Ramos (cell line): ENCODE measurements around the gene ABLIM1.

ENCODE experiments used
- in situ Hi-C: fragments of 300-500 bp; cut with MboI; formaldehyde crosslinking; loops from one replicate; pipeline ENCODE4 v1.14.3; 2022; ENCODE audit warnings: low sequenced_read_pairs; ENCODE audit not compliant: unreplicated experiment

ABLIM1 gene

GRCh38 chr10:114402233-114402632, 255.8 kb downstream of the ABLIM1 start:
- in situ Hi-C loops: no loop called here

GRCh38 chr10:114401195-114401791, 256.8 kb downstream of the ABLIM1 start:
- in situ Hi-C loops: no loop called here

GRCh38 chr10:114400091-114400490, 258.0 kb downstream of the ABLIM1 start:
- in situ Hi-C loops: no loop called here

GRCh38 chr10:114399576-114399975, 258.5 kb downstream of the ABLIM1 start:
- in situ Hi-C loops: no loop called here

- in situ Hi-C loops: no loop called here
These were observed 259.3 kb downstream of the ABLIM1 start for GRCh38 chr10:114398587-114399331.

GRCh38 chr10:114397651-114398145, 260.4 kb downstream of the ABLIM1 start:
- in situ Hi-C loops: no loop called here

- in situ Hi-C loops: no loop called here
These were observed 261.6 kb downstream of the ABLIM1 start for GRCh38 chr10:114396464-114396863.

GRCh38 chr10:114395366-114396022, 262.6 kb downstream of the ABLIM1 start:
- in situ Hi-C loops: no loop called here

- in situ Hi-C loops: no loop called here
These were observed 263.5 kb downstream of the ABLIM1 start for GRCh38 chr10:114394531-114394930.

- in situ Hi-C loops: no loop called here
These were observed 264.2 kb downstream of the ABLIM1 start for GRCh38 chr10:114393886-114394285.

- in situ Hi-C loops: no loop called here
These were observed 264.6 kb downstream of the ABLIM1 start for GRCh38 chr10:114393482-114393881.

GRCh38 chr10:114392112-114392835, 265.8 kb downstream of the ABLIM1 start:
- in situ Hi-C loops: no loop called here

- in situ Hi-C loops: no loop called here
These were observed 266.5 kb downstream of the ABLIM1 start for GRCh38 chr10:114391599-114391998.

GRCh38 chr10:114389426-114389825, 268.6 kb downstream of the ABLIM1 start:
- in situ Hi-C loops: no loop called here

- in situ Hi-C loops: no loop called here
These were observed 269.8 kb downstream of the ABLIM1 start for GRCh38 chr10:114388275-114388674.

- in situ Hi-C loops: no loop called here
These were observed 270.3 kb downstream of the ABLIM1 start for GRCh38 chr10:114387784-114388183.

- in situ Hi-C loops: no loop called here
These were observed 271.6 kb downstream of the ABLIM1 start for GRCh38 chr10:114386452-114386851.

- in situ Hi-C loops: no loop called here
These were observed 272.5 kb downstream of the ABLIM1 start for GRCh38 chr10:114385557-114385956.

- in situ Hi-C loops: no loop called here
These were observed 273.5 kb downstream of the ABLIM1 start for GRCh38 chr10:114384601-114385000.

GRCh38 chr10:114384181-114384580, 273.9 kb downstream of the ABLIM1 start:
- in situ Hi-C loops: no loop called here
